Neural cell (in vitro differentiated cells): ENCODE results near the gene ZDHHC4. TPM values are rescaled to one million over a fixed set of nuclear protein-coding genes. Genes with fewer than 3 reads are reported as not detected.

ENCODE experiments used
- H2AFZ ChIP-seq: fragments of 200-600, 300-800 bp; sonication (generic), shearing (Covaris generic); 2 replicates; pipeline ENCODE4 v1.6.0; 2014; ENCODE audit warnings: low read depth, mild to moderate bottlenecking, antibody characterized with exemption, low read length, moderate library complexity
- H3F3A ChIP-seq: fragments of 200-600 bp; shearing (Covaris generic); 2 replicates; pipeline ENCODE4 v1.6.1; 2016; ENCODE audit warnings: mild to moderate bottlenecking, moderate library complexity, mixed read lengths, antibody characterized with exemption, low read length; ENCODE audit not compliant: insufficient read depth, poor library complexity, severe bottlenecking
- H3K27ac ChIP-seq: fragments of 200-600, 300-800 bp; sonication (generic), shearing (Covaris generic); 2 replicates; pipeline ENCODE4 v1.5.1; 2014; ENCODE audit warnings: mild to moderate bottlenecking, low read length, moderate library complexity
- H3K27me3 ChIP-seq: fragments of 300-800, 200-600 bp; sonication (generic), shearing (Covaris generic); 2 replicates; pipeline ENCODE4 v1.6.0; 2014; ENCODE audit warnings: mild to moderate bottlenecking, low read depth, low read length, moderate library complexity; ENCODE audit not compliant: insufficient read depth
- H3K36me3 ChIP-seq: fragments of 300-800, 200-600 bp; sonication (generic), shearing (Covaris generic); 2 replicates; pipeline ENCODE4 v1.5.1; 2014; ENCODE audit warnings: mild to moderate bottlenecking, antibody characterized with exemption, low read length, moderate library complexity; ENCODE audit not compliant: insufficient read depth
- H3K4me2 ChIP-seq: fragments of 300-800, 200-600 bp; sonication (generic), shearing (Covaris generic); 2 replicates; pipeline ENCODE4 v1.6.0; 2014; ENCODE audit warnings: mild to moderate bottlenecking, low read length
- H3K4me3 ChIP-seq: fragments of 300-800, 200-600 bp; sonication (generic), shearing (Covaris generic); 2 replicates; pipeline ENCODE4 v1.5.1; 2014; ENCODE audit warnings: mild to moderate bottlenecking, low read length, moderate library complexity
- H3K79me2 ChIP-seq: fragments of 200-600 bp; shearing (Covaris generic); replicated peaks from 2 replicates; pipeline ENCODE4 v1.6.0; 2014; ENCODE audit warnings: mild to moderate bottlenecking, low read length, moderate library complexity; ENCODE audit not compliant: insufficient read depth
- H3K9ac ChIP-seq: fragments of 300-800, 200-600 bp; sonication (generic), shearing (Covaris generic); 2 replicates; pipeline ENCODE4 v1.6.1; 2016; ENCODE audit warnings: mild to moderate bottlenecking, low read length, mixed read lengths
- H3K9me2 ChIP-seq: fragments of 200-600 bp; shearing (Covaris generic); 2 replicates; pipeline ENCODE4 v1.6.1; 2016; ENCODE audit warnings: mild to moderate bottlenecking, low read length, mixed read lengths; ENCODE audit not compliant: insufficient read depth
- H3K9me3 ChIP-seq: fragments of 200-600, 300-800 bp; sonication (generic), shearing (Covaris generic); 2 replicates; pipeline ENCODE4 v1.6.1; 2016; ENCODE audit warnings: mild to moderate bottlenecking, mixed run types, low read length, moderate library complexity, mixed read lengths
- H4K20me1 ChIP-seq: fragments of 200-600 bp; shearing (Covaris generic); 2 replicates; pipeline ENCODE4 v1.6.1; 2016; ENCODE audit warnings: mild to moderate bottlenecking, mixed run types; ENCODE audit not compliant: insufficient read depth
- EP300 ChIP-seq: fragments of 450-650 bp; conservative IDR thresholded peaks from 2 replicates; pipeline ENCODE4 v1.6.1; 2014; ENCODE audit warnings: antibody characterized with exemption, mild to moderate bottlenecking, moderate library complexity; ENCODE audit not compliant: poor library complexity, severe bottlenecking
- EZH2 ChIP-seq: fragments of 200-600, 300-800 bp; shearing (Covaris generic), sonication (generic); IDR thresholded peaks from 2 replicates; pipeline ENCODE4 v1.6.1; 2014; ENCODE audit warnings: antibody characterized with exemption, low read length, borderline replicate concordance, mild to moderate bottlenecking; ENCODE audit not compliant: insufficient read depth, poor library complexity, severe bottlenecking
- MXI1 ChIP-seq: fragments of 450-650 bp; conservative IDR thresholded peaks from 2 replicates; pipeline ENCODE4 v1.6.1; 2014; ENCODE audit warnings: antibody characterized with exemption, mild to moderate bottlenecking; ENCODE audit not compliant: poor library complexity, severe bottlenecking
- POLR2AphosphoS5 ChIP-seq: IDR thresholded peaks from 2 replicates; pipeline ENCODE4 v1.6.1; 2012
- RAD21 ChIP-seq: fragments of 450-650 bp; conservative IDR thresholded peaks from 2 replicates; pipeline ENCODE4 v1.6.1; 2014; ENCODE audit warnings: antibody characterized with exemption, mild to moderate bottlenecking, moderate library complexity
- SMC3 ChIP-seq: fragments of 450-650 bp; conservative IDR thresholded peaks from 2 replicates; pipeline ENCODE4 v1.6.1; 2014; ENCODE audit warnings: antibody characterized with exemption, mild to moderate bottlenecking, moderate library complexity; ENCODE audit not compliant: poor library complexity
- TAF1 ChIP-seq: IDR thresholded peaks from 2 replicates; pipeline ENCODE4 v1.6.1; 2012; ENCODE audit warnings: low read depth
- polyA plus RNA-seq: library from polyadenylated mRNA; depleted of rRNA; stranded (reverse); fragments of >200 nt; gene quantifications from 2 replicates; pipeline ENCODE4 v1.2.3, GENCODE V29; 2014
- TF ChIP-seq, protein P1 (sequence below): fragments of 450-650 bp; IDR thresholded peaks from 2 replicates; pipeline ENCODE4 v1.5.1; 2014; ENCODE audit warnings: antibody characterized with exemption, mild to moderate bottlenecking, moderate library complexity; ENCODE audit not compliant: poor library complexity, severe bottlenecking
- TF ChIP-seq, protein P2 (sequence below): IDR thresholded peaks from 2 replicates; pipeline ENCODE4 v1.6.1; 2012; ENCODE audit warnings: borderline replicate concordance

ZDHHC4 gene
- polyA plus RNA-seq, 1 donor from 2014 or later = 52.2 TPM

DNA sequence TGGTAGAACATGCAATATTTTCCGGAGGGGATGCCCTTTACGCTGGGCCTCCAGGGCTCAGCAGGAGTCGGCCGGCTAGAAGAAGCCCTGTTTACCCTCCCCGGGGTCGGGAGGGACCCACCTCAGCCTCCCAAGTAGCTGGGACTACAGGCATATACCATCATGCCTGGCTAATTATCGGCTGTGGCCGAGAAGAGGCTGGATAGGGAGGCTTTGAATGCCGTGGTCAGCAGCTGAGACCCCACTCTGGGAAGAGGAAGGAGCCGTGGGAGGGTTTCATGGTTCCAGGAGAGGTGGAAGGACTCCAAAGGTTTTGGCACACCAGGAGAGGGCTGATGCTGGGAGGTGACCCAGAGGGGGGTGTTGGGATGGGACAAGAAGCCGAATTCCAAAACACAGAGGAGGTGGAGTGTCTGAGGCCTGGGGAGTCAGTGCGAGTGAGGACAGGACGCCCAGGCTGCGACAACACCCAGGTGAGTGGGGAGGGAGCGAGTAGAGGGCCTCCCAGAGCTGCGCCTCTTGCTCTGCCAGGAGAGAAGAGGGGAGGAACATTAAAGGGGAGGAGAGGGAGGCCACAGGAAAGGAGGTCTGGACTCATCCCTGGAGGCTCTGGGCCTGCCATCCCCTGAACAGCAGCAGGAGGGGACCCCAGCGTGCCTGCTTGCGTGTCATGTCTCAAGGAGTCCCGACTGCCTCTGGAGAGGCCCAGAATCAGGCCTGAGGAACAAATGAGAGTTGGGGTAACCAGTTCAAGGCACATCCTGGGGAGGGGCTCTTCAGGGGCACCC is 45.6 kb upstream of the ZDHHC4 start:
- peak overlapping the region; percentile 79 for H3K4me3 ChIP-seq
- H3K27ac ChIP-seq = no peak overlapping the region
- no peaks in the 10 kb centered on the region for H3F3A ChIP-seq
- H3K27me3 ChIP-seq = peaks cover 82% of the 10 kb centered on the region
- no peaks in the 10 kb centered on the region for H3K36me3 ChIP-seq
- H3K79me2 ChIP-seq = no peaks in the 10 kb centered on the region
- H3K9ac ChIP-seq = peak overlapping the region; percentile 62
- no peak overlapping the region for H2AFZ ChIP-seq
- H4K20me1 ChIP-seq = no peaks in the 10 kb centered on the region
- no peaks in the 10 kb centered on the region for H3K9me2 ChIP-seq
- no peaks in the 10 kb centered on the region for H3K9me3 ChIP-seq
- no peak overlapping the region for H3K4me2 ChIP-seq
- TF ChIP-seq, protein P1, sequence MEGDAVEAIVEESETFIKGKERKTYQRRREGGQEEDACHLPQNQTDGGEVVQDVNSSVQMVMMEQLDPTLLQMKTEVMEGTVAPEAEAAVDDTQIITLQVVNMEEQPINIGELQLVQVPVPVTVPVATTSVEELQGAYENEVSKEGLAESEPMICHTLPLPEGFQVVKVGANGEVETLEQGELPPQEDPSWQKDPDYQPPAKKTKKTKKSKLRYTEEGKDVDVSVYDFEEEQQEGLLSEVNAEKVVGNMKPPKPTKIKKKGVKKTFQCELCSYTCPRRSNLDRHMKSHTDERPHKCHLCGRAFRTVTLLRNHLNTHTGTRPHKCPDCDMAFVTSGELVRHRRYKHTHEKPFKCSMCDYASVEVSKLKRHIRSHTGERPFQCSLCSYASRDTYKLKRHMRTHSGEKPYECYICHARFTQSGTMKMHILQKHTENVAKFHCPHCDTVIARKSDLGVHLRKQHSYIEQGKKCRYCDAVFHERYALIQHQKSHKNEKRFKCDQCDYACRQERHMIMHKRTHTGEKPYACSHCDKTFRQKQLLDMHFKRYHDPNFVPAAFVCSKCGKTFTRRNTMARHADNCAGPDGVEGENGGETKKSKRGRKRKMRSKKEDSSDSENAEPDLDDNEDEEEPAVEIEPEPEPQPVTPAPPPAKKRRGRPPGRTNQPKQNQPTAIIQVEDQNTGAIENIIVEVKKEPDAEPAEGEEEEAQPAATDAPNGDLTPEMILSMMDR = no peak
- TF ChIP-seq, protein P2, sequence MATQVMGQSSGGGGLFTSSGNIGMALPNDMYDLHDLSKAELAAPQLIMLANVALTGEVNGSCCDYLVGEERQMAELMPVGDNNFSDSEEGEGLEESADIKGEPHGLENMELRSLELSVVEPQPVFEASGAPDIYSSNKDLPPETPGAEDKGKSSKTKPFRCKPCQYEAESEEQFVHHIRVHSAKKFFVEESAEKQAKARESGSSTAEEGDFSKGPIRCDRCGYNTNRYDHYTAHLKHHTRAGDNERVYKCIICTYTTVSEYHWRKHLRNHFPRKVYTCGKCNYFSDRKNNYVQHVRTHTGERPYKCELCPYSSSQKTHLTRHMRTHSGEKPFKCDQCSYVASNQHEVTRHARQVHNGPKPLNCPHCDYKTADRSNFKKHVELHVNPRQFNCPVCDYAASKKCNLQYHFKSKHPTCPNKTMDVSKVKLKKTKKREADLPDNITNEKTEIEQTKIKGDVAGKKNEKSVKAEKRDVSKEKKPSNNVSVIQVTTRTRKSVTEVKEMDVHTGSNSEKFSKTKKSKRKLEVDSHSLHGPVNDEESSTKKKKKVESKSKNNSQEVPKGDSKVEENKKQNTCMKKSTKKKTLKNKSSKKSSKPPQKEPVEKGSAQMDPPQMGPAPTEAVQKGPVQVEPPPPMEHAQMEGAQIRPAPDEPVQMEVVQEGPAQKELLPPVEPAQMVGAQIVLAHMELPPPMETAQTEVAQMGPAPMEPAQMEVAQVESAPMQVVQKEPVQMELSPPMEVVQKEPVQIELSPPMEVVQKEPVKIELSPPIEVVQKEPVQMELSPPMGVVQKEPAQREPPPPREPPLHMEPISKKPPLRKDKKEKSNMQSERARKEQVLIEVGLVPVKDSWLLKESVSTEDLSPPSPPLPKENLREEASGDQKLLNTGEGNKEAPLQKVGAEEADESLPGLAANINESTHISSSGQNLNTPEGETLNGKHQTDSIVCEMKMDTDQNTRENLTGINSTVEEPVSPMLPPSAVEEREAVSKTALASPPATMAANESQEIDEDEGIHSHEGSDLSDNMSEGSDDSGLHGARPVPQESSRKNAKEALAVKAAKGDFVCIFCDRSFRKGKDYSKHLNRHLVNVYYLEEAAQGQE = no peak
- no peak for TF ChIP-seq POLR2AphosphoS5
- TF ChIP-seq SMC3 = no peak
- no peak for TF ChIP-seq MXI1
- TF ChIP-seq RAD21 = no peak
- TF ChIP-seq EP300 = no peak

- Histone ChIP-seq H3K79me2 (no peaks in the 10 kb centered on the region), H3K4me2 (no peak overlapping the region), H3K27me3 (peaks cover 78% of the 10 kb centered on the region), H3K9me3 (no peaks in the 10 kb centered on the region), H3K4me3 (no peak overlapping the region), H2AFZ (no peak overlapping the region), H3K9me2 (no peaks in the 10 kb centered on the region), H3K36me3 (no peaks in the 10 kb centered on the region), H3F3A (no peaks in the 10 kb centered on the region), H3K27ac (no peak overlapping the region), H4K20me1 (no peaks in the 10 kb centered on the region), H3K9ac (no peak overlapping the region)
- TF ChIP-seq EP300 (no peak), RAD21 (no peak), TAF1 (no peak), MXI1 (no peak), EZH2 (no peak), POLR2AphosphoS5 (no peak)
- TF ChIP-seq, protein P2 = no peak
- TF ChIP-seq, protein P1 = no peak
Measured at GRCh38 chr7:6532516-6532915, 44.7 kb upstream of the ZDHHC4 start.
